ENCODE results near the gene SERPINA7. TPM values are rescaled to one million over a fixed set of nuclear protein-coding genes. Genes with fewer than 3 reads are reported as not detected.
"Not testable (repeated sequence)": the region's sequence is repeated elsewhere in the genome, so short reads cannot be mapped to it uniquely, and the experiment has no call there.

Gene SERPINA7
- total RNA-seq, 6 experiments from 2014 or later = 56.3 to 203 (median 115) TPM

DNA sequence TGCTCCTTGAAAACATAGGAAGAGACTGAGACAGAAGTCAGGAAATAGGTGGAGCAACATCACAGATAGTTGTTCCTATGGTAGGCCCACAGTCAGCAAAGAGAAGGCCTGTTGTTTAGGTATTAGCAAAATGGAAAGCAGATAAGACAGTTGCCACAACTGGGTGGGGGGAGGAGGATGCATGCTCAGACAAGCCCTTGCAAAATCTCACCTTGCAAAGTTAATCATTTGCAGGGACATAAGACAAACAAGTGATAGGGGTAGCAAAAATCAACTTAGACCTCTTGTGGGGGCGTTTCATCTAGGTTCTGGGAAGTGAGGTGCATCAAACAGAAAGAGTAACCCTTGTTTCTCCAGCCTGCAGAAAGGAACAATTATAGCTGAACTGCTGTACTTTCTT is 30.7 kb downstream of the SERPINA7 start:
- peak in 2 of 3 donors; percentile 36 to 63 for DNase-seq
- peak; percentile 77 to 91 (median 80) for ATAC-seq
- TF ChIP-seq POLR2A (IDR thresholded peaks at IDR 0.05) = peak; percentile 49
- TF ChIP-seq, protein P1, sequence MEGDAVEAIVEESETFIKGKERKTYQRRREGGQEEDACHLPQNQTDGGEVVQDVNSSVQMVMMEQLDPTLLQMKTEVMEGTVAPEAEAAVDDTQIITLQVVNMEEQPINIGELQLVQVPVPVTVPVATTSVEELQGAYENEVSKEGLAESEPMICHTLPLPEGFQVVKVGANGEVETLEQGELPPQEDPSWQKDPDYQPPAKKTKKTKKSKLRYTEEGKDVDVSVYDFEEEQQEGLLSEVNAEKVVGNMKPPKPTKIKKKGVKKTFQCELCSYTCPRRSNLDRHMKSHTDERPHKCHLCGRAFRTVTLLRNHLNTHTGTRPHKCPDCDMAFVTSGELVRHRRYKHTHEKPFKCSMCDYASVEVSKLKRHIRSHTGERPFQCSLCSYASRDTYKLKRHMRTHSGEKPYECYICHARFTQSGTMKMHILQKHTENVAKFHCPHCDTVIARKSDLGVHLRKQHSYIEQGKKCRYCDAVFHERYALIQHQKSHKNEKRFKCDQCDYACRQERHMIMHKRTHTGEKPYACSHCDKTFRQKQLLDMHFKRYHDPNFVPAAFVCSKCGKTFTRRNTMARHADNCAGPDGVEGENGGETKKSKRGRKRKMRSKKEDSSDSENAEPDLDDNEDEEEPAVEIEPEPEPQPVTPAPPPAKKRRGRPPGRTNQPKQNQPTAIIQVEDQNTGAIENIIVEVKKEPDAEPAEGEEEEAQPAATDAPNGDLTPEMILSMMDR (IDR thresholded peaks at IDR 0.05) = no peak
- no peaks in the 10 kb centered on the region for H3K36me3 ChIP-seq
- H3K4me3 ChIP-seq = peak overlapping the region in 2 of 3 donors; percentile 34 to 36
- no peaks in the 10 kb centered on the region for H3K9me3 ChIP-seq
- H3K27ac ChIP-seq = peak overlapping the region in 2 of 3 donors; percentile 66 to 72
- no peaks in the 10 kb centered on the region for H3K27me3 ChIP-seq
- intact Hi-C loops (cut with DNase I) = no loop called here
- peaks cover 0 to 8% (median 0%) of the 10 kb centered on the region in 4 donors for H3K4me1 ChIP-seq
- WGBS (ENCODE audit: insufficient coverage, low coverage, low lambda C conversion rate, missing lambda C conversion rate) = 8% methylated on average over 1 of the region's 1 CpG

DNA sequence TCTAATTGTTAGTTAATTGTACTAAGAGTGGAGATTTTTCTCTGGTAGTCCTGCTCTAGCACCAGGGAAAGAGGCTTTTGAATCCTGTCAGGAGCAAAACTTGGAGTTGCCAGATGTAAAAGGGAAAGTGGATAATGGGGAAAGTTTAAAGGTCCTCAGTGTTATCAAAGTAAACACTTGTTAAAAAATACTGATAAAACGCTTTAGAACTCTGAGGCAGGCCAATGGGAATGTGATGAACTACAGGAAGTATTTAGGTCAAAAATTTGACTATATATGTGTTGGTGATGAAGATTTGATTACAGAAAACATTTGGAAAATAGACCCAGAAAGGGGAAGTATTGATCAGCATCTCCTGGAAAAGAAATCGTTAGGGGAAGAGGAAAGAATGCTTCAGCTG is 32.8 kb downstream of the SERPINA7 start:
- intact Hi-C loops (cut with DNase I) = no loop called here
- Histone ChIP-seq H3K4me3 (no peak overlapping the region), H3K4me1 (peaks cover 0 to 8% (median 0%) of the 10 kb centered on the region in 4 donors), H3K36me3 (no peaks in the 10 kb centered on the region), H3K9me3 (no peaks in the 10 kb centered on the region), H3K27ac (peak overlapping the region in 2 of 3 donors; percentile 66 to 70), H3K27me3 (no peaks in the 10 kb centered on the region)
- ATAC-seq (peak; percentile 39 to 65 (median 56)), DNase-seq (no peak)
- WGBS (ENCODE audit: insufficient coverage, low coverage, low lambda C conversion rate, missing lambda C conversion rate) = 19% methylated on average over 2 of the region's 2 CpGs
- no peak for TF ChIP-seq POLR2A (IDR thresholded peaks at IDR 0.05)
- TF ChIP-seq, protein P1 (IDR thresholded peaks at IDR 0.05) = no peak

GRCh38 chrX:106000609-106001008 is 37.9 kb downstream of the SERPINA7 start:
- ATAC-seq (peak in 3 of 4 donors; percentile 63 to 76 (median 72)), DNase-seq (peak in 1 of 3 donors; percentile 36)
- H3K9me3 ChIP-seq; H3K4me1 ChIP-seq; H3K27me3 ChIP-seq; H3K36me3 ChIP-seq; intact Hi-C loops (cut with DNase I); H3K4me3 ChIP-seq: not testable (repeated sequence)
- 53% methylated on average over 2 of the region's 5 CpGs for WGBS (ENCODE audit: insufficient coverage, low coverage, low lambda C conversion rate, missing lambda C conversion rate)
- H3K27ac ChIP-seq = peak overlapping the region in 1 of 3 donors; percentile 43

GRCh38 chrX:106000203-106000602 is 38.3 kb downstream of the SERPINA7 start:
- H3K4me1 ChIP-seq = peaks cover 0 to 4% (median 0%) of the 10 kb centered on the region in 4 donors
- no peak overlapping the region for H3K4me3 ChIP-seq
- H3K36me3 ChIP-seq = no peaks in the 10 kb centered on the region
- intact Hi-C loops (cut with DNase I) = no loop called here
- ATAC-seq (peak; percentile 51 to 96 (median 84)), DNase-seq (no peak)
- TF ChIP-seq POLR2A (IDR thresholded peaks at IDR 0.05) = no peak
- TF ChIP-seq, protein P1 (IDR thresholded peaks at IDR 0.05) = no peak
- no peaks in the 10 kb centered on the region for H3K27me3 ChIP-seq
- H3K27ac ChIP-seq = peak overlapping the region in 1 of 3 donors; percentile 43
- no peaks in the 10 kb centered on the region for H3K9me3 ChIP-seq

DNA sequence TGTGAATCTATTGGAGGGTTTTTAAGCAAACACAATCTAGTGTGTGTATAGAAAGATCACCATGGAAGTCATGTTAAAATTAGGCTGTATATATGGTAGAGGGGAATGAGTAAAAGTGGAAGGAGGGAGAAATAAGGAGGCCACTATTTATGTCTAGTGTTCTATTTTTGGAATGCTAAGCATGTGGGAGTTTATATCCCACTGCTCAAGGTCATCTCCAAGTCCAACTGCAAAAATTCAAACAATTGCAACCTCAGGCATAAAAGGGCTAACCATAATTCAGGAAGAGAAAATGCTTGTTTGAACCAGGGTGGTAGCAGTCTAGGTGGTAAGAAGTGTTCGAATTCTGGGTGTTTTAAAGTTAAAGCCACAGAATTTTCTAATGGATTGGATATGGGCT is 39.2 kb downstream of the SERPINA7 start:
- no peaks in the 10 kb centered on the region for H3K36me3 ChIP-seq
- TF ChIP-seq POLR2A (IDR thresholded peaks at IDR 0.05) = no peak
- no peaks in the 10 kb centered on the region for H3K9me3 ChIP-seq
- no peak overlapping the region for H3K4me3 ChIP-seq
- peaks cover 0 to 4% (median 0%) of the 10 kb centered on the region in 4 donors for H3K4me1 ChIP-seq
- H3K27ac ChIP-seq = no peak overlapping the region
- ATAC-seq (peak in 1 of 4 donors; percentile 15), DNase-seq (no peak)
- intact Hi-C loops (cut with DNase I) = no loop called here
- H3K27me3 ChIP-seq = no peaks in the 10 kb centered on the region
- 32% methylated on average over 1 of the region's 1 CpG for WGBS (ENCODE audit: insufficient coverage, low coverage, low lambda C conversion rate, missing lambda C conversion rate)

GRCh38 chrX:105988487-105988886 is 50.0 kb downstream of the SERPINA7 start:
- H3K27me3 ChIP-seq; H3K4me1 ChIP-seq; H3K27ac ChIP-seq; H3K36me3 ChIP-seq; H3K4me3 ChIP-seq; DNase-seq; H3K9me3 ChIP-seq; intact Hi-C loops (cut with DNase I): not testable (repeated sequence)
- 48% methylated on average over 5 of the region's 5 CpGs for WGBS (ENCODE audit: insufficient coverage, low coverage, low lambda C conversion rate, missing lambda C conversion rate)
- peak in 1 of 4 donors; percentile 16 for ATAC-seq

Other genes starting within 250 kb of the SERPINA7 start
- under 1 TPM in 3 of 6 experiments, not detected in 3; 0.02 to 0.04 (median 0.02) TPM for gene NRK, start 216.2 kb downstream of the SERPINA7 start, total RNA-seq
- gene PWWP3B, start 129.6 kb upstream of the SERPINA7 start, total RNA-seq = 1 to 10 TPM in 3 of 6 experiments, under 1 TPM in 3; 0.49 to 2.9 (median 1.5) TPM

Data from right lobe of liver (tissue), 6 donors.